ENCODE measurements around the gene GINS3.

The GINS3 gene

GRCh38 chr16:58392215-58393137, at the start of gene GINS3:
TSS of gene GINS3 (plus strand) at chr16:58392471. CDS start at chr16:58392602, 131 bp downstream.
- peak; percentile 88 for DNase-seq

GRCh38 chr16:58343562-58343961, 48.7 kb upstream of the GINS3 start:
- no peak for DNase-seq

DNA sequence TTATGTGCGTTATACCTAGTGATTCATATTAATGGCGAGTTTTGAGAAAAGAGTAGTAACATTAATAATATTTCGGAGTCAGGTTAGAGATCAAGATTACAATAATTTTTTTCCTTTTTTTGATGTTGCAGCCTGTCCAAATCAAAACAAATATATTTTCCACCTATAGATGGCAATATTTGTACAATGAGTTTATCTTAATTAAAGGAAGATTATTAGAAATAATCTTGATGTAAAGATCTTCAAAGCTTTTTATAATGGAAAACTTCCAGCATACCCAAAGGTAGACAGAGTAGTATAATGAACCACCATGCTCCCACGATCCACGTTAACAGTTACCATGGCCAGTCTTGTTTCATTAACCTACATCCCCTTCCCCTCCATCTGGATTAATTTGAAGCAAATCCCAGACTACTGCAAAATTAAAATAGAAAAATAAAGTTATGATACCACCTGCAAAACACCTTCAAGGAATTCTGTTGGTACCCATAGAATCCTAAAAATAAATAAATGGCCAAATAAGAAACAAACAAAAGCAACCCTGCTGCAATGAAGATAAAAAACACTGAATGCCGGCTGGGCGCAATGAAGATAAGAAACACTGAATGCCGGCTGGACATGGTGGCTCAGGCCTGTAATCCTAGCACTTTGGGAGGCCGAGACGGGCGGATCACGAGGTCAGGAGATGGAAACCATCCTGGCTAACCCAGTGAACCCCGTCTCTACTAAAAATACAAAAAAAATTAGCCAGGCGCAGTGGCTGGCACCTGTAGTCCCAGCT, 46.5 kb upstream of the GINS3 start:
- DNase-seq, result no peak

GRCh38 chr16:58346831-58347371, 45.4 kb upstream of the GINS3 start:
- DNase-seq, result no peak

GRCh38 chr16:58348986-58349385, 43.3 kb upstream of the GINS3 start:
- no peak for DNase-seq

- DNase-seq, result no peak
These were observed 39.6 kb upstream of the GINS3 start for GRCh38 chr16:58352690-58353089.

- no peak for DNase-seq
These were observed 32.1 kb upstream of the GINS3 start for GRCh38 chr16:58360041-58360634.

GRCh38 chr16:58361726-58362125, 30.5 kb upstream of the GINS3 start:
- DNase-seq, result no peak

GRCh38 chr16:58363746-58364393, 28.4 kb upstream of the GINS3 start:
- DNase-seq, result no peak

DNA sequence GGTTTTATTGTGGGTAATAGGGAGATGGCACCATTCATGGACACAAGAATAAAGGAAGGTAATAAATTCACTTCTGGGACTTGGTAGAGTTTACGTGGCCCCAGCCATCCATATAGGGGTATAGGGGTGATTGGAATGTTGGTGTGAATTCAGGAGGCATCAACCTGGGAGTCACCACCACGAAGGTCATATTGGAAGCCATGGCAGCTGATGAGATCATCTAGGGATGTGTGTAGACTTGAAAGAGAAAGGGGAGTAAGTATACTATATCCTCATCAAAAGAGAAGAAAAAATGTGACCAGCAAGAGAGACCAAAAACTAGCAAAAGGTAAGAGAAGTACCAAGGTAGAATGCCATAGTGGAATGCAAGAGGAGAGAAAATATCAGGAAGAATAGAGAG, 26.6 kb upstream of the GINS3 start:
- DNase-seq, result no peak

DNA sequence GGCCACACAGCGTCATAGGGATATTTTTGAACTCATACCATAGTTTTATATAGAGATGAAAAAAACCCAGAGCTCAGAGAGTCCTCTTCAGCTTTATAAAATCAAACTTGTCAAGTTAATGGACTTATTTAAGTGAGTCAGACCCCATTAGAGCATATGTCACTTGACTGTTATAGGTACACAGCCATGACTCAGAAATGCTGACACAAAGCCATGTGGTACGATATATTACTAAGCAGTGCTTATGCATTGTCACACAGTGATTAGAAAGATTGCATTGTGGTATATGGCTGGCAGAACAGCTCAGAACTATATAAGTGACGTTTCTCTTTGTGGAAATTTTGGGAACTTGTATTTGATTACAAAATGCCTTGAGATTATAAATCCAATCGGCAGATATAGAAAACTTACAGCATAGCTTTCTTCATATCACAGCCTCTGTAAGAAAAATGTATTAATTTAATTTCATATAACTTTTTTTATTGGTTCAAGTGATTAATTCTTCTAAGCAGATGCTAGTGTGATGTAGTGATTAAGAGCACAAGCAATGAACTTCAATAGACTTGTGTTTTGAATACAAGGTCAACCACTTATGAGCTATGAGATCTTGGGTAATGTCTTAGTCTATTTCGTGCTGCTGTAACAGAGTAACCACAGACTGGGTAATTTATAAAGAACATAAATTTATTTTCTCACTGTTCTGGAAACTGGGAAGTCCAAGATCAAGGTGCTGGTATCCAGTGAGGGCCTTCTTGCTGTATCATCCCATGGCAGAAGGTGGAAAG, 25.8 kb upstream of the GINS3 start:
- DNase-seq, result peak; percentile 2

GRCh38 chr16:58367252-58367651, 25.0 kb upstream of the GINS3 start:
- DNase-seq, result no peak

DNA sequence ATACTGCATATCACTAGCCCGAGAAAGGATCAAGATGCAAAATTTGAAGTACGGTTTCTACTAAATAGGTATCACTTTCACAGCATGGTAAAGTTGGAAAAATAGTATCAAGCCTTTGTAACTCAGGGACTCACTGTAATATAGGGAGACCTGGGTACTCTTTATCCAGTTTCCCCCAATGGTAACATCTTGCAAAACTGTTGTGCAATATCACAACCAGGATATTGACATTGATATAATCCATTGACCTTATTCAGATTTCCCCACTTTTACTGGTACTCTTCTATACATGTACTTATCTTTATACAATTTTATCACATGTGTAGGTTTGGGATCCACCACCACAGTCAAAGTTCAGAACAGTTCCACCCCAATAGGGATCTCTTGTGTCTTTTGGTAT, 20.4 kb upstream of the GINS3 start:
- DNase-seq, result no peak

DNA sequence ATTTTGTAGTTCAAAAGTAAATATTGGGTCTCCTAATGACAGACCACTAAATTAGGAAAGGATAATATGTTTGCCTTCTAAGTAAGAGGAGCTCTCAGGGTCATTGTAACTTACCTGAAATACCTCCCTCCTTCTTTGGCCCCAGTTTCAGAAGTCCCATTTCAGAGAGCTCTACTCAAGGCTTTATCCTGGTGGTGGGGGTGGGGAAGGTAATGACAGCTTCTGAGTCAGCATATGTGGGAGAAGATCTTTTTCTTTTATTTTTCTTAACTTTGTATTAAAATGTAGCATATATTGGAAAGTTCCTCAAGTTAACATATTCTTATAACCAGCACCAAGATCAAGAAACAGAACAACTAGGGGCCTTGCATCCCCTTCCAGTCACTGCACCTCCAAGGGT, 16.9 kb upstream of the GINS3 start:
- no peak for DNase-seq

DNA sequence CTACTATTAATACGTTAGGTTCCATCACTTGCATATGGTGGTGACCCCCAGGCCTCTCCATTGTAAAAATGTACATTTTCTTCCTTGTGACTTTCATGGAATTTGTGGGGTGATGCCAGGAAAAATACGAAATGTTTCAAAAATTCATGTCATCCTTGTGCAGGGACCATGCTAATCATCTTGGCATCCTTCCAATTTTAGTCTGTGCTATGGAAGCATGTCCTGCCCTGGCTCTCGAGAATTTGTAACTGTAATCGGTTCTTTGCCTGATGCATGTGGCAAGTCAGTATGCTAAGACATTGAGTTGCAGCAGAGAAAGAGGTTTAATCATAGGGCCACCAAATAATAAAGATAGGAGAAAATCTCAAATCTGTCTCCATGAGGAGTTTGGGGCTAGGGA, 14.3 kb upstream of the GINS3 start:
- no peak for DNase-seq

DNA sequence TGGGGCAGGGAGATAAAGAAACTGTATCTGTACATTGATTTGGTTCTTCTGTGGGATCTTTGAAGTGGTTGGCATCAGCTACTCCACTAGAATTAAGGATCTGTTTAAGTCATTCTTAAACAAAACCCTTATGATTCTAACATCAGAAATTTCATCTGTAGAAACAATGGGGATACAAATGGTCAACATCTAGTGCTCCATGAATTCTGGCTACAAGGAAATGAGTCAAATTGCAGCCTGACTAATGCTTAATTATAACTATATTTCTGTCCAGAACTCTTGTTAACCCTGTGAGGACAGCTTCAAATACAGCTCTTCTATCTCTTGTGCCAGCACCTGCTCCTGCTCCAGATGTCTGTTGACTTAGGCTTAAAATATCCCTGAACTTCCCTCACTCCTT, 13.9 kb upstream of the GINS3 start:
- no peak for DNase-seq

DNA sequence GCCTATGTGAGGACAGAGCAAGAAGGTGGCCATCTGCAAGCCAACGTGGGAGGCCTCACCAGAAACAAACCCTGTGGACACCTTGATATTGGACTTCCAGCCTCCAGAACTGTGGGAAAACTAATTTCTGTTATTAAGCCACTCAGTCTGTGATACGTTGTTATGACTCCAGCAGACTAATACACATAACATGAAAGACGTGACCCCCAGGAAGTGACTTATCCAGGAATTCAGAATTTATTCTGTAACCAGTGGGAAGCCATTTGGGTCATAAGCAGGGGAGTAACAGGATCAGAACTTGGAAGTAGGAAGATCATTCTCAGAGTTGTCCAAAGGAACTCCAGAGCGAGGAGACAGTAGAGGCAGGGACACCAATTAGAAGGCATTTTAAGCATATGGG, 12.5 kb upstream of the GINS3 start:
- DNase-seq, result no peak

DNA sequence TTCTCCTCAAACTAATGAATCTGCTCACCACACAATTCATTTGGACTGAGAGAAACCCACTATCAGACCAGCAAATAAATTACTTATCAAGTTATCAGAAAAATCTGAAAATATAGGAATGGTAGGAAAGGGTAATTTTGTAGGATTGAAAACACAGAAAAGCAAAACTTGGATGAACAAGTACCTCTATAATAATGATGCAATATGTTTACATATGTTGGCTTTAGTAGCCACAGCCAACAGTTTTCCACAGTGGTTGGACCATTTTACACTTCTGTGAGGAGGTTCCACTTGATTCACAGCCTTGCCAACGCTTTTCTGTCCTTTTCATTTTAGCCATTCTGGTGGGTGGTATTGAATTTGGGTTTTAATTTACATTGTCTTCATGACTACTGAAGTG, 10.6 kb upstream of the GINS3 start:
- no peak for DNase-seq

- no peak for DNase-seq
These were observed 7.7 kb upstream of the GINS3 start for GRCh38 chr16:58384437-58385055.

DNA sequence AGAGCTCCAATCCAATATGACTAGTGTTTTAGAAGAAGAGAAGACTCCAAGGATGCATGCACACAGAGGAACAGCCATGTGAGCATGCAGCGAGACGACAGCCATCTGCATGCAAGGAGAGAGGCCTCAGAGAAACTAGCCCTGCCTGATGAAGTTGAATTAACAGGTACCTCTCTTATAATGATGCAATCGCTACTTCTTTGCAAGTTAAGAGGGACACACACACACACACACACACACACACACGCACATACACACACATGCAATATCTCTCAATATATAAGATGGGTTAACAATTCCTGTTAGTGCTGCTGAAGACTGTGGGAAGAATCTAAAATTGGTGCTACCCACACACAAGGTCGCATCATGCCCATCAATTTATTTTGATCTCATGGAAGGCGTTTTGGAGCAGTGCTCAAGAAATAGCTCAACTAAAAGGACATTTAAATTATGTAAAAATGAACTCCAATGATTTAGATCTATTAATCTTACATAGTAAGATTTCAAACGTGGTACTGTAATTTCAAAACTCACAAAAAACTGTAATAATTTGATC, 7.0 kb upstream of the GINS3 start:
- no peak for DNase-seq

DNA sequence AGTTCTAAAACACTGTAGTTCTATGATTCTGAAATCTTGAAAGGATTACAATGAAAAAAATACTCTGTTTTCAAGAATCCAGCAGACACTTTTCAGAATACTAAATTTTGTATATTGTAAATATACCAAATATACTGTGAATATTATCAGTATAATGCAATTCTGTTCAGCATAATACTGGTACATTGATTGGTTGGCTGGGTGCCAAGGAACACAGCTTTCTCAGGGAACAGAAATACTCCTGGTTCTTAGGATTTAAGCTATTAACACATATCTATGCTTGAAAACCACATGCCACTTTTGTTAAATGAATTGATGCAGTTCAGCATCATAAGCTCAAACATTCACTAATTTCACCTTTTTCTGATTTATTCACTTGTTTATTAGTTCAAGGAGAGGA, 2.5 kb upstream of the GINS3 start:
- no peak for DNase-seq
